HG03280 (cell line): ENCODE data around the gene TNFSF8.

ENCODE experiments used
- ATAC-seq: cut with Tn5 transposase; IDR thresholded peaks from one replicate; pipeline ENCODE4 v1.9.1; 2021; ENCODE audit warnings: mild to moderate bottlenecking, moderate library complexity; ENCODE audit not compliant: unreplicated experiment

The TNFSF8 gene

DNA sequence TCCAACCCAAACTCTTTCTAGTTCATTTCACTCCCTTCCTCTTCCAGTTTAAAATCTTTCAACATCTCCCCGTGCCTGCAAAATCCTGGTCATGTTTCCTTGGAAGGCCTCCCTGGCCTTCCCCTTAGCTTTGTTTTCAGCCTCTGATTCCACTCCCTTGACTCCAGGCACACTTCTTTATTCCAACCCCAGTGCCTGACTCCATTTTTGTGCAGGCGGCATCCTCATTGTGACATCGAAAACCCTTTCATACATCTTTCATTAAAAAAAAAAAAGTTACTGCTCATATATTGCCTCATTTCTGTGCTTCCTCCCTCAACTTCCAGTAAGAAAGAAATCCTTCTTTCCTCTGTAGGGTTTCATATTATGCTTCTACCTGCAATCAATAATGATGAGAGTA lies 7.1 kb upstream of the TNFSF8 start:
- no peak for ATAC-seq

DNA sequence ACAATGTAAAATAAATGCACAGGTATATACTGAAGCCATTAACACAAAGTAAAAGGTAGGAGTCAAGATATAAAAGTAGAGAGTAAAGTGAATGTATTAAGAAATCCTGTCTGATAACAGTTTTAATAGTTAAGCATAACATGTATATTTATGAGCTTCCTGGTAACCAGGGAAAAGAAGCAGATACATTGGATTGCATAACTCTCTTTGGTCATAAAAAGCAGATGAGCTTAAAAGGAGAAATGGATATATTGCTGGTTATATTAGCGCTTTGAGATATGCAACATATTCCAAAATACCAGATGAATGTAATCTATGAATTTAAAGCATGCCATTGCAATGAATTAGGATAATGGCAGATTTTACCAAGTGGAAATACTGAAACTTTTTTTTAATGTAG lies 6.2 kb upstream of the TNFSF8 start:
- ATAC-seq, result no peak

DNA sequence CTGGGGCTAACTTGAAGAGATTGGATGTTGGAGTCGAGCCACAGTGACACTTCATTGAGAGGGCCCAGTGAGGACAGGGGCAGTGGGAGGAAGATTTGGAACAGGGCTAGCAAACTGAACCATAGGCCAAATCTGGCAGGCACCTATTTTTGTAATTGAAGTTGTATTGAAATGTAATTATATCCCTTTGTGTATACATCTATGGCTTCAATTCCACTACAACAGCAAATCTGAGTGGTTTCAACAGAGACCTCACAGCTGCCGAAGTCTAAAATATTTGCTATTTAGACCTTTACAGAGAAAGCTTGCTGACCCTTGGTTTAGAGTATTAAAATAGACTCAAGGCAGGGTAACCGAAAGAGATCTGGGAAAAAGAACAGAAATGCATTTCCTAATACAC lies 4.7 kb upstream of the TNFSF8 start:
- ATAC-seq, result no peak

DNA sequence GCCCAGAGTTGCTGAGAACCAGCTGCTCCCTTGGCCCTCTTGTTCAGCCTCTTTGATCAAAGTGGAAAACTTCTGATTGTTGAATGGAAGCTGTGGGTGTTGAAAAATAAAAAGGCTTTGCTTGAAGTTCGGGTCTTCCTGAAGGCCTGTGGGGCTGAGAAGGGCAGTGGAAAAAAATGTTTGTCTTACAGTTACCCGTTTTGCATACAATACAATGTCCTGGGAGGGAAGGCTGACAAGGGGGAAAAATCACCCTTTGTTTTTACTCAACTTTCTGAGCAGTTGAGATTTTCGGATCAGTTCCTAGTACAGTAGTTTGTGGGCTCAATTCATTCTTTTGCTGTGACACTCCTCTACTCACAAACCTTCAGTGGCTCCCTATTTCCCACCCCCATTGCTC lies 2.1 kb upstream of the TNFSF8 start:
- ATAC-seq, result no peak

DNA sequence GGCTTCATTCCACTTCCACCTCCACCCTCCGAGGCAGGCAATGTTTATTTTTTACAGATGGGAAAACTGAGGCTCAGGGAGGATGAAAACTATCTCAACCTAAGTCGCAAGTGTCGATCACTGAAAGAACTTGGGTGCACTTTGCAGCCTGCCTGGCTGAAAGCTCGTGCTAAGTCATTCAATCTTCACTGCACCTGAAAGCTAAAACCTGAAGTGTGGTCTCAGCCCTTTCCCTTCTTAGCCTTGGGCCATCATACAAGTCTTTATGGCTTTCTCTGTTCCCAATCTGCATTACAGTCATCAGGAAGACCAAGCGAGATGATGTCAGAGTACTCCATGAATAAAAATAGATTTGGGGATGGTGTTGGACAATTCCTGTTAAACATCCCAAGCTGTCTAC lies 1.0 kb upstream of the TNFSF8 start:
- ATAC-seq, result no peak

DNA sequence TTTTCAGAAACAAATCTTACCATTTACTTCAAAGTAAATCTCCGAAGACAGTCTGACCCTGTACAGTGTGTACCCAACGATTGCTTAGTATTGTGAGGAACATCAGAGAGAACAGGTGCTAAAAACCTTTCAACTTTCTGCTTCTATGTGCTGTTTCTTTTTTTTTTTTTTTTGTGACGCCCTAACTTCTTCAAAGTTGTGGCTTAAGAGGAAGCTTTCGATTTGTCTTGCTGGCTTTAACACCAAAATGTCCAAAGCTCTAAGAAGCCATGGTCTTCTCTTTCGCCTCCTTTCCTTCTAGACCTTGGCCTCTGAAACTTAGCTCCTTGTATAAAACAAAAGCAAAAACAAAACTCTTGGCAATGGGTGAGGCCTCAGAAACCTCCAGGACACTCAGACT lies 1.2 kb downstream of the TNFSF8 start:
- no peak for ATAC-seq

DNA sequence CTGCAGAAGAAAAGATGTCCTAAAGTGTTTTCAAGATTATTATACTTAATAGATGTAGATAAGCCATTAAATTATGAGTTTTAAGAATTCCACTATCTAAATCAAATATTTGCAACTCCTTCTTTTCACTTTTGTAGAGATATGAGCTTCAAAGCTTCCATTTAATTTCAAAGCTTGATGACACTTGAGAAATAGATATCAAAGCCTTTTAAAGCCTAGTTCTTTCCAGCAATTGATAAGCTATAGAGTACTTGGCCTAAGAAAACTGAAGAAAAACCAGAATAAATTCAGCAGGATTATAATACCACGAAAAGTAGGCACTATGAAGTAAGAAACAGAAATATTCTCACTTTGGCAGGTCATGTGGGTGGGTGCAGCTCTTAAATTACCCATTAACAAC lies 1.7 kb downstream of the TNFSF8 start:
- ATAC-seq, result no peak

DNA sequence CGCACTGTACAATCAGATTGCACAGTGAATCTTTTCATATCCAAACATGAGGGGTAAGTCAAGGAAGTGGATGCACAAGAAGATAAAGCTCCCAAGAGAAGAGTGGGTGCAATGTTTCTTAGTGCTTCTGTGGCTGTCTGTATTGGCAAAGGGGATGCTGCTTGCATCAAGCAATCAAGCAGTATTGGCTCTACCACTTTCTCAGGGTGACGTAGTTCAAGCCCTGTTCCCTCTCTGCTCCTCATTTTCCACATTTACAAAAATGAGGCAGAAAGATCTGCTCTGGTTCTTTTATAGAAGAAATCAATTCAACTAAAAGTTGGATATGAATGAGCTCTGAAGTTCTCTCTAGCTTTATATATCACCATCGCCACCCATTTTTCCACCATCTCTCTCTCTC lies 2.3 kb downstream of the TNFSF8 start:
- no peak for ATAC-seq

DNA sequence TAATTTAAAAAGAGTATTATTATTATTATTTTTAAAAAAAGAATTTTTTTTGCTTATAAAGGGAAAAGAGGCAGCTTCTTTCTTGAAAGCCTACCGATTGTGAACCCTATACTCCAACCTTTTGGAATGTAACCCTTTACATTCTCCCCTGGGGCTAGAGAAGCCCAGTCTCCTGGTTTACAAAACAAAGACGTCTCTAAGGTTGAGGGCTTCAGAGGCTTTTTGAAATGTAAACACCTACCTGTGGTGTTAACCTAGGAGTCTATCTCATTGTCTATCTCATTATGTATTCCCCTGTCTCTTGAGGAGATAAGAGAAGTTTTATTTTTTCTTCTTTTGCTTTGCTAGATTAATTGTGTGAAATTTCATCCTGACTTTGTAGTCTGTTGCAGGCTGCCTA lies 4.7 kb downstream of the TNFSF8 start:
- ATAC-seq, result no peak

DNA sequence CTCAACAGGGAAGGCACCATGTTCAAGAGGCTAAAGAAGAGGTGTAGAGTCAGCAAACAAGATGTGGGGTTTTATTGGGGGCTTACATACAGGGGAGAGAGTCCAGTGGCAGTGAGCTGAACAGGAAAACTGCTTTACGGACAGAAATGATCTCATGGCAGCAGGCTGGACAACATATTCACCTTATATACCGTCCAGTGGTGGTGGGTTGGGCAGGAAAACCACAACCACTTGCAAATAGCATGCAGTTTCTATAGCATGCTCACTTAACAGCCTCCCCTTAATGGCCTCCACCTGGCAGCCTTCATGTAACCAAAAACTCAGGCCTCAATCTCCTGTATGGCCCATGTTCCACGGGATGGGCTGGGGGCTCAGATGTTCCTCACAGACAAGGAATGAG lies 5.4 kb downstream of the TNFSF8 start:
- ATAC-seq, result no peak

DNA sequence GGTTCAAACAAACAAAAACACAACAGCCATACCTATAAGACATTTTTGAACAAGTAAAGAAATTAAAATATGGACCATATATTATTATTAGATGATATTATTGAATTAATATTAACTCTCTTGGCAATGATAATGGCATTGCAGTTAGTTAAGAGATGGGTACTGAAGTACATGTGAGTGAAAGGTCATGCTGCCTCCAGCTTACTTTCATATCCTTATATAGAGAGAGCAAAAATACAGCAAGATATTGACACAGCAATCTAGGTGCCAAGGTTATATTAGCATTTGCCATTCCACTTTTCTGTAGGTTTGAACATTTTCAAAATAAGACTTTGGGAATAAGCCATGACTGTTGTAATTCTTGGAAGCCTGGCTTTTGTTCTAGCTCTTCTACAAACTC lies 6.1 kb downstream of the TNFSF8 start:
- ATAC-seq, result no peak

DNA sequence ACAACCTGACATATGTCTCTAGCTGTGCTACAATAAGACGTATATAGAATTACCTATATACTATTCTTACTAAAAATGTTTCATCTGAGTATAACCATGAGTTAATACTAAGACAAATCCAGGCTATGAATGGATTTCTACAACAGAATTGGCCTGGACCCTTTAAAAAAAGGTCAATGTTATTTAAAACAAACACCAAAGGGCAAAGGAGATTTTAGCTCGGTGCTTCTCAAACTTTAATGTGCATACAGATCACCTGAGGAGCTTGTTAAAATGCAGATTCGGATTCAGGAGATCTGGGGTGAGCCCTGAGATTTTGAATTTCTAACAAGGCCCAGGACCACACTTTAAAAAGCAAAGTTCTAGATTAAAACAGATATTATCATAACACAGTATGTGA lies 6.5 kb downstream of the TNFSF8 start:
- no peak for ATAC-seq

DNA sequence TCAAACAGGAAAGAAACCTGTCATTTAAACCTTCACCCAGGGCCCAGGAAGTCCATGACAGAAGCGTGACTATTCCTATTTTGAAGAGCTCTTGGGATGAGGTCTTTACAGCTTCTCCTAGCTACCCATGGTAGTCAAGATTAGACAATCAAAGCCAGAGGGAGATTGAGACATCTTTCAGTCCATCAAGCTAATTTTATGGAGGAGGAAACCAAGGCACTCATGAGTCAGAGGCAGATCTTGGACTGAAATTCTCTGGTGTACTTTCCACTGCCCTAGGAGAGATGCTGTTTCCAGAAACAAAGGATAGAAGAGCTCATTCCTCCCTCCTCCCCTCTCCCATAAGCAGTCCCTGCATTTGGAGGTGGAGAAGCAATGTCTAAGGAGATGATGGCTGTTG lies 9.2 kb downstream of the TNFSF8 start:
- no peak for ATAC-seq

DNA sequence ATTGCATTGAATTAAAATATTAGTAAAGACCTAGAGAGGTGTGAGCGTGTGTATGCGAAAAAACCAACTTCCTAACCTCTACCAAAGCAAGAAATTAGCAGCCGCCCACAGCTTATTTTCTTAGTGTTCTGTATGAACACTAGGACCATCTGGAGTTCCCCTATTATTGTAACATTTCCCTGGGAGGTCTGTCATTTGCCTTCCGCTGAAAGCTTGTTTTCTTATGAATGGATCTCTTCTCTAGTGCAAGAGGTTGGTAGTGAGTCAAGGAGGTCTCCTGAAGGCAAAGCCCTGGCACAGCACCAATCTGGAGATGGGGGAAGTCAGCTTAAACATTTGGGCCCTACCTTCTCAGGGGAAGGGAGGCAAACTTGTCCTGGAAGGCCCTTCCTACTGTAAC lies 10.8 kb downstream of the TNFSF8 start:
- no peak for ATAC-seq

DNA sequence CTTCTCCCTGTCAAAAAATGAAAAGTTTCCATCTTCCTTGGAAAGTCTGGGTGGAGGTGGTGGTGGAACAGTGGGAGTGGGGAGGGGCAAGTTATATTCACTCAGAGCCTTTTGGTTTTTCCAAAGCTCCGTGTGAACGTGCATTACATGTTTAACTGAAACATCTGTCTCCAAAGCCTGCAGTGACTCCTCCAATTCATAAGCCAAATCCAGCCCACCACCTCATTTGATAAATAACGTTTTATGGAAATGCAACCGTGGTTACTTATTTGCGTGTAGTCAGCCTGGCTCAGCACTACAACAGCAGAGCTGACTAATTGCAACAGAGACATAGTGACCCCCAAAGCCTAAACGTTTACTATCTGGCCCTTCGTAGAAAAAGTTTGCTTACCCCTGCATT lies 13.9 kb downstream of the TNFSF8 start:
- ATAC-seq, result no peak

DNA sequence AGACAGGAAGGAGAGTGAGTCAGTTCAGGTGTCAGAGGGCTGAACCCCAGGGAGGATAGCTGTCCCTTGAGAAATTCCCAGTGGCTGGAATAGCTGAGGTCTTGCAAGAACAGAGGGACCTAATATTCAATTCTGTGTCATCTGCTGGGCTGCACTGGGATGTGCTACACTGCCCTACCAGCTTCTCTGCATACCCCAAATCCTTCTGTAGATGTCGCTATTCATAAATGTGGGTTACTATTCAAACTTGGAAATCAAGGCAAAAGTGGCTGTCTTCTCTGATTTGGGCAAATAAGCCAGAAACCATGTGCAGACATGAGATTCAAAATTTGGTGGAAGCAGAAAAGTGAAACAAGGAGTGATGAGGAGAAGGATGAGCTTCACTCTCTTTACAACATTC lies 16.3 kb downstream of the TNFSF8 start:
- no peak for ATAC-seq

DNA sequence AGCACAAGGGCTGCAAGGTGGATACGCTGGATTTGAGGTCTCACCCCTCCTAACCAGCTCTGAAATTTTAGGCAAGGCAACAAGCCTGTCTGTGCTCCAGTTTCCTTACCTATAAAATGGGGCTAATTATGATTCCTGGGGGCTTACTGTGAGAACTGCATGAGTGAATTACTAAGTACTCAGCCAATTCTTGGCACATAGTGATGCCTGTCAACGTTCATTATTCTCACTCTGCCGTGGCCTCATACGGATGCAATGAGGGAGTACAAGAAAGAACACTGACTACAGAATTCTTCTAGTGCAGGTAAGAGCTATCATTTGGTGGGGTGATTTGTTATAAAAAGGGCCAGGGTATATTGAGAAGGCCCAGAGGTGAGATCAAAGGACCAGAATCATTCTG lies 16.7 kb downstream of the TNFSF8 start:
- no peak for ATAC-seq

DNA sequence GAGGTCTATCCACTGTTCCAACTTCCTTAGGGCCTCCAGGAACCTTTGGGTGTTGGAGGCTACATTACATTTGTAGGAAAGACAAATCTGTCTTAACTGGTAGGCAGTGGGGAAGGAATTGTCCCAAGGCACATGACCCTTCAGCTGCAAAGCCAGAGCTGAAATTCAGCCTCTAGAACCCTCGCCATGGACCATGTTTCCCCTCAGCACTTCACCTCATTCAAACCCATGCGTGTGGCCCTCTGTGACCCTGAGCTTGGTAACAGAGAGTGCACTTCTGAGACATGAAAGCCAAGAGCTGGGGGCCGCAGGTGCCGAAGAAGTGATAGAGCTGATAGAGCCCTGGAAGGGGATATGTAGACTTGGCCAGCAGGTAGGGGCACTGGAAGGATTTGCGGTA lies 17.2 kb downstream of the TNFSF8 start:
- ATAC-seq, result no peak

DNA sequence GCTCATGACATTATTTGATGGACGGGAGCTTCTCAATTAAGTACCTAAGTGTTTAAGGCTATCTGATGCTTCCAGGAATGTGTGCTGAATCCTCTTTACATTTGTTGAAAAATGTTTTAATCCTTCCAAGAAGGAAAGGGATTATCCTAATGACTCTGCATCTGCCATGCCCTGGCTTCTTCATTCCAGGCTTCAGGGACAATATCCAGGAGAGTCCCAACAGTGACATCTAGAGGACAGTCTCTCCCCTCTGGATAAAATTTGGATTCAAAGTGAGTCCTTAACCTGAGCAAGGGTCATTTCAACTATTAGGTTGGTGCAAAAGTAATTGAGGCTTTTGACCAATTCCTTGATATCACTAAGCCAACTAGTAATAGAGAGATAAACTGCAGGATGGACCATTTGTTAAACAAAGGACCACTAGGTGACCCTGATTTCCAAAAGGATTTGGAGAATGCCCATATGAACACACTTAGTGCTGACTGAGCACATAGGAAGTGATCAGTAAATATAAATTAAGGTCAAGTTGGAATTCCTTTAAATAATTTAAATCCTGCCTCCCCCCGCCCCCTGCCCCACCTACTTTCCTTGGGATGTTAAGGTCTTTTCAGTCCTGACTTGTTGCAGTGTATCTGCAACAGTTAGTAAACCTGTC lies 19.1 kb downstream of the TNFSF8 start:
- ATAC-seq, result no peak

DNA sequence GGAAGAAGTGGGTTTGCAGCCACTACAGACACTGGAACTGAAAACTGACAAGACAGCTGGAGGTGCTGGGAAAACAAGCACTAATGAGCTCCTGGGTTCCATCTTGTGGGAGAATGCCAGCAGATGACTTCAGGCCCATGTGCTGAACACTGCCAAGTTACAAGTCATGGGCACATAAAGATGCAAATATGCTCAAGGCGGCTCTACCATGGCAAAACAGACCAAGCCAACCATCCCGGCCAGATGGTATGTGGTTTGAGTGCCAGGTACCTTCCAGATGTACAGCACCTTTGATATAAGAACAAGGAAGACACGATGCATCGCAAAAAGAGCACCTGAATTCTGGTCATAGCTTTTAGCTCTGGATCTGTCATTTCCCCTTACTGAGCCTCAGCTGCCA lies 19.9 kb downstream of the TNFSF8 start:
- ATAC-seq, result no peak

DNA sequence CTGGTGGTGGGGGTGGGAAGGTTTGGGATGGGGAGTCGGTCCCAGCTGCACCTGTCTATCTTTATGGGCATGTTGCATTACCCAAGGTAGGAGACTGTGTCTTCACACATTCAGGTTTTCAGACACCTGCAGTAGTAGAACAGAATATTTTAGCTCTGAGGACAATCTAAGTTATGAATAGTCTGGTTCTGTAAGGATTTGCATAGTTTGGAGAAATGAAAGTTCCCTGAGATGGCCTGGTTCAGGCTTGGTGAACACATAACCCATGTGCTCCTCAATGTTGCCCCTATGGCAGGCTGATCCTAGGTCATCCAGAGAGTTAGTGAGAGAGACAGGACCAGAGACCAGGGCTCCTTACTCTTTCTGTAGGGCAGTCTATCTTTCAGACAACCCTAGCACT lies 20.7 kb downstream of the TNFSF8 start:
- no peak for ATAC-seq

DNA sequence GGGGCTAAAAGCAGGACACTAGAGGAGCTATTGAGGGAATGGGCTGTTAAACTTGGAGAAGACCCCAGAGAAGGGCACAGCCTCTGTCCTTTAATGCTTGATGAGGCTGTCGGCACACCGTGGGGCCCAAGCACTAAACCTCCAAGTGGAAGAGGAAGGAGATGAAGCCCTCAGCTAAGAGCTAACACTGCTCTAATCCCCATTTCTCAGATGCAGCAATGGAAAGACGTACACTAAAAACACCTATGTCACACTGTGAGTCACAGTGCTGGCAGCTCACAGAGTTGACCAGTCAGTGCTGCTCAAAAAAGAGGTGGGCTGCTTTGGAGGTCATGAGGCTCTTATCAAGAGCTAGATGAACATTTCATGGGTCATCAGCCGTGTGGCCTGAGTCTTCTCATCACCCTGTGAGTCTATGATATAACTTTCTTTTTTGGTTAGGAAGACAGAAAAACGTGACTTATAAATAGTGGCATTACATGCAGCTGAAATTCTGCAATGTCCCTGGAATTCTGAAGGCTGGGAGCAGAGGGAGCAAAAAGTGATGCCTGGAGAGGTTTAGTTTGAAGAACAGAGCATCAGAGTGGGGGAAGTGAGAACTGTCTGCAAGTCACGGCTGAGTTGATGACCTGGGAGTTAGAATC lies 21.5 kb downstream of the TNFSF8 start:
- peak; percentile 26 for ATAC-seq

DNA sequence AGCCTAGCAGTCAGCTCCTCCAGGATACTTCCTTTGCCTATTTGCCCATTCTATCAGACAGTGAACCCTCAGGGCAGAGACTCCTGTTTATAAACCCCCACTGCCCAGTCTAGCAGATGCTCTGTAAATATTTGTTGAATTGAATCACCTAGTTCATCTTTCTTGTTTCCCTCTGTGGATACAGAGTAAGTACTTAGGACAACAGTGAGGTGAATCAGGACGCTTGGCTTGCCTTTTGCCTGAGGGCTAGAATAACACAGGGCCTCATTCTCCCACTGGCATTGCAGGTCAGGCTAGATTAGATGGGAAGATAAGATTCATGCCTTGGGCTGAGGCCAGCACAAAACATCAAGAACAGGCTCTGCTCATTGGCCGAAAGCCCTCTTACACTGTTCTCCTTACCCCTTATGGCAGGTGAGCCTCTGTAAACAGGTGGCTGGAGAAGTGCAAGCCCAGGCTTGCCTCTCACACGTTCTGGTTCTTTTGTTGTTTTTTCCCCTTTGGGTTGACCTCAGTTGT lies 22.2 kb downstream of the TNFSF8 start:
- ATAC-seq, result peak; percentile 51
